Endodermal cell (in vitro differentiated cells): ENCODE measurements around the gene BCL11B. TPM values are rescaled to one million over a fixed set of nuclear protein-coding genes. Genes with fewer than 3 reads are reported as not detected.

Experiments
- DNase-seq: peaks from one replicate; pipeline ENCODE4 v3.0.0-alpha.2; 2017
- H3K27ac ChIP-seq: 2 replicates; pipeline ENCODE4 v1.5.1; 2013; ENCODE audit warnings: mild to moderate bottlenecking, low read depth, low read length, moderate library complexity
- H3K27me3 ChIP-seq: 2 replicates; pipeline ENCODE4 v1.6.1; 2013; ENCODE audit warnings: mild to moderate bottlenecking, low read length, moderate library complexity; ENCODE audit not compliant: insufficient read depth, control insufficient read depth, poor library complexity, severe bottlenecking
- H3K36me3 ChIP-seq: 2 replicates; pipeline ENCODE4 v1.7.0; 2013; ENCODE audit warnings: mild to moderate bottlenecking, low read length, moderate library complexity; ENCODE audit not compliant: control insufficient read depth, insufficient read depth
- H3K4me1 ChIP-seq: one replicate; pipeline ENCODE4 v1.7.0; 2013; ENCODE audit warnings: low read length; ENCODE audit not compliant: control insufficient read depth, insufficient read depth
- H3K4me3 ChIP-seq: 2 replicates; pipeline ENCODE4 v1.5.1; 2013; ENCODE audit warnings: mild to moderate bottlenecking, low read length, moderate library complexity
- H3K9ac ChIP-seq: 2 replicates; pipeline ENCODE4 v1.6.1; 2013; ENCODE audit warnings: mild to moderate bottlenecking, low read length, moderate library complexity; ENCODE audit not compliant: poor library complexity, severe bottlenecking; ENCODE audit errors: extremely low read depth
- H3K9me3 ChIP-seq: 2 replicates; pipeline ENCODE4 v1.6.1; 2013; ENCODE audit warnings: mild to moderate bottlenecking, low read length, moderate library complexity; ENCODE audit not compliant: control insufficient read depth
- H3K27ac Mint-ChIP-seq: 2 replicates; pipeline ENCODE4 v1.8.0; 2020; ENCODE audit warnings: mixed read lengths
- H3K27me3 Mint-ChIP-seq: 2 replicates; pipeline ENCODE4 v1.8.0; 2021; ENCODE audit warnings: mild to moderate bottlenecking, mixed read lengths; ENCODE audit not compliant: insufficient read depth
- H3K36me3 Mint-ChIP-seq: 2 replicates; pipeline ENCODE4 v1.8.0; 2020; ENCODE audit warnings: low read depth, mixed read lengths
- H3K4me1 Mint-ChIP-seq: 2 replicates; pipeline ENCODE4 v1.8.0; 2020; ENCODE audit warnings: mixed read lengths
- H3K4me3 Mint-ChIP-seq: 2 replicates; pipeline ENCODE4 v1.8.0; 2020; ENCODE audit warnings: mild to moderate bottlenecking, moderate library complexity, mixed read lengths
- H3K9me3 Mint-ChIP-seq: 2 replicates; pipeline ENCODE4 v1.8.0; 2020; ENCODE audit warnings: mild to moderate bottlenecking, mixed read lengths
- WGBS, 2 experiments: methylation state at CpG; one replicate each; pipeline versions ENCODE4 v1.1.5 to v1.1.7; 2013; ENCODE audit warnings: missing lambda C conversion rate in 2 of 2, mixed read lengths in 1 of 2; ENCODE audit not compliant: insufficient coverage in 1 of 2, insufficient read length in 1 of 2; 5-methylcytosine and 5-hydroxymethylcytosine counted together
- total RNA-seq, 2 donors: library from RNA; stranded (reverse); fragmentation: NEBNext Ultra II Directional in 1 of 2; extraction: Animal tissue kit (Norgen Biotek cat#: 25700) in 1 of 2; gene quantifications; 2 replicates in 1 of 2; 3 replicates in 1 of 2; pipeline ENCODE4 v1.2.1, GENCODE V29; 2021
- TF ChIP-seq, protein P1 (sequence below): fragments of 200-600 bp; sonication (generic); conservative IDR thresholded peaks from 2 replicates; pipeline ENCODE4 v1.5.0; 2021; ENCODE audit warnings: antibody characterized with exemption, mild to moderate bottlenecking

BCL11B gene
- total RNA-seq, 2 donors from 2014 or later, result 5.7 to 6.0 TPM

- Mint-ChIP-seq H3K4me1 (peaks cover 9% of the 10 kb centered on the region), H3K27ac (no peak overlapping the region), H3K36me3 (no peaks in the 10 kb centered on the region), H3K4me3 (no peak overlapping the region), H3K27me3 (peaks cover 4% of the 10 kb centered on the region), H3K9me3 (no peaks in the 10 kb centered on the region)
- Histone ChIP-seq H3K4me1 (peaks cover 4% of the 10 kb centered on the region), H3K9ac (no peak overlapping the region), H3K9me3 (no peaks in the 10 kb centered on the region), H3K4me3 (no peak overlapping the region), H3K27ac (no peak overlapping the region), H3K36me3 (no peaks in the 10 kb centered on the region), H3K27me3 (no peaks in the 10 kb centered on the region)
- WGBS, 2 experiments, result 90 to 93% methylated on average over 3 to 10 of the region's 10 CpGs
- DNase-seq, result peak; percentile 76
- TF ChIP-seq, protein P1, sequence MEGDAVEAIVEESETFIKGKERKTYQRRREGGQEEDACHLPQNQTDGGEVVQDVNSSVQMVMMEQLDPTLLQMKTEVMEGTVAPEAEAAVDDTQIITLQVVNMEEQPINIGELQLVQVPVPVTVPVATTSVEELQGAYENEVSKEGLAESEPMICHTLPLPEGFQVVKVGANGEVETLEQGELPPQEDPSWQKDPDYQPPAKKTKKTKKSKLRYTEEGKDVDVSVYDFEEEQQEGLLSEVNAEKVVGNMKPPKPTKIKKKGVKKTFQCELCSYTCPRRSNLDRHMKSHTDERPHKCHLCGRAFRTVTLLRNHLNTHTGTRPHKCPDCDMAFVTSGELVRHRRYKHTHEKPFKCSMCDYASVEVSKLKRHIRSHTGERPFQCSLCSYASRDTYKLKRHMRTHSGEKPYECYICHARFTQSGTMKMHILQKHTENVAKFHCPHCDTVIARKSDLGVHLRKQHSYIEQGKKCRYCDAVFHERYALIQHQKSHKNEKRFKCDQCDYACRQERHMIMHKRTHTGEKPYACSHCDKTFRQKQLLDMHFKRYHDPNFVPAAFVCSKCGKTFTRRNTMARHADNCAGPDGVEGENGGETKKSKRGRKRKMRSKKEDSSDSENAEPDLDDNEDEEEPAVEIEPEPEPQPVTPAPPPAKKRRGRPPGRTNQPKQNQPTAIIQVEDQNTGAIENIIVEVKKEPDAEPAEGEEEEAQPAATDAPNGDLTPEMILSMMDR, result peak; percentile 72
These were observed 147.4 kb downstream of the BCL11B start for GRCh38 chr14:99124482-99125105.

DNA sequence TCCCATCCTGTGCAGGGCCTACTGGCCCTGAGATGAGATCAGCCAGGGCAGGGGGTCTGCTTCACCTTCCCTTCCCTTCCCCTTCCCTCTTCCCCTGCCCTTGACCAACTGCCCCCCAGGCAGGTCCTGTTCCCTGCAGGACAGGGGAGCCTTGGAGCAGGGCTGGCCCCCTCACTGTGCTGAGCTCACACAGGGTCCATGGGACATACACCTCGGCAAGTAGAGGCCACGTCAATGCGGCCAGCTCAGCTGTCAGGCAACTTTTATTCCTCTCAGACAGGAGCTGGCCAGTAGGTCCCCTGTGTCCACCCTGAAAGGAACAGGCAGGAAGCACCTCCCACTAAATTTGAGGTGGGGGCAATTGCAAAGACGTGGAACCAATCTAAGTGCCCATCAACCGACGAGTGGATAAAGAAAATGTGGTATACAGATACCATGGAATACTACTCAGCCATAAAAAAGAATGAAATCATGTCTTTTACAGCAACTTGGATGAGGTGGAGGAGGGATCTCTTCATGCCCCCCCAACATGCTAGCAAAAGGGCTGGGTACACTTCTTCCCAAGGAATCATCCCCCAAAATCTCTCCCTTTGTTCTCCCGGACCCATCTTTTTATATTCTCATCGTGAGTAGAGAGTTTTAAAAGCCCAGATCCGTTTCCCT lies 148.7 kb downstream of the BCL11B start:
- no peak overlapping the region for H3K4me3 ChIP-seq
- Mint-ChIP-seq H3K27me3 (peaks cover 7% of the 10 kb centered on the region), H3K9me3 (no peaks in the 10 kb centered on the region), H3K27ac (no peak overlapping the region), H3K36me3 (no peaks in the 10 kb centered on the region), H3K4me3 (no peak overlapping the region), H3K4me1 (peaks cover 10% of the 10 kb centered on the region)
- H3K27me3 ChIP-seq, result no peaks in the 10 kb centered on the region
- no peak overlapping the region for H3K27ac ChIP-seq
- TF ChIP-seq, protein P1, result no peak
- DNase-seq, result peak; percentile 25
- H3K4me1 ChIP-seq, result peaks cover 4% of the 10 kb centered on the region
- H3K9me3 ChIP-seq, result no peaks in the 10 kb centered on the region
- WGBS, 2 experiments, result 93 to 94% methylated on average over 5 to 9 of the region's 9 CpGs
- no peaks in the 10 kb centered on the region for H3K36me3 ChIP-seq
- no peak overlapping the region for H3K9ac ChIP-seq

GRCh38 chr14:99122521-99123125 lies 149.4 kb downstream of the BCL11B start:
- H3K27me3 Mint-ChIP-seq, result peaks cover 15% of the 10 kb centered on the region
- Histone ChIP-seq H3K36me3 (no peaks in the 10 kb centered on the region), H3K27ac (no peak overlapping the region), H3K9me3 (no peaks in the 10 kb centered on the region), H3K4me3 (no peak overlapping the region), H3K4me1 (peaks cover 2% of the 10 kb centered on the region), H3K27me3 (peaks cover 2% of the 10 kb centered on the region), H3K9ac (no peak overlapping the region)
- no peak overlapping the region for H3K4me3 Mint-ChIP-seq
- TF ChIP-seq, protein P1, result peak; percentile 23
- peaks cover 5% of the 10 kb centered on the region for H3K4me1 Mint-ChIP-seq
- H3K27ac Mint-ChIP-seq, result no peak overlapping the region
- H3K9me3 Mint-ChIP-seq, result no peaks in the 10 kb centered on the region
- 83 to 89% methylated on average over 9 to 18 of the region's 18 CpGs for WGBS, 2 experiments
- H3K36me3 Mint-ChIP-seq, result no peaks in the 10 kb centered on the region
- peak; percentile 36 for DNase-seq
